ENCODE measurements around the gene PGLYRP2. TPM values are rescaled to one million over a fixed set of nuclear protein-coding genes. Genes with fewer than 3 reads are reported as not detected.
"Not testable (repeated sequence)": the region's sequence is repeated elsewhere in the genome, so short reads cannot be mapped to it uniquely, and the experiment has no call there.

PGLYRP2 gene
- total and polyA plus RNA-seq, 7 experiments from 2014 or later: 0.21 to 0.65 (median 0.49) TPM; not detected in 2

GRCh38 chr19:15495151-15495550 lies 15.8 kb upstream of the PGLYRP2 start:
- Histone ChIP-seq H3K4me1 (ENCODE audit: control insufficient read depth in 2 of 2, insufficient read depth in 2 of 2, low read length in 2 of 2) (peaks cover 0 to 2% of the 10 kb centered on the region in 2 donors), H3K27me3 (ENCODE audit: control insufficient read depth in 2 of 2, insufficient read depth in 2 of 2, low read length in 2 of 2) (no peaks in the 10 kb centered on the region), H3K9me3 (ENCODE audit: control insufficient read depth in 2 of 3, low read length in 3 of 3) (no peaks in the 10 kb centered on the region), H3K4me3 (ENCODE audit: low read length) (no peak overlapping the region), H3K27ac (ENCODE audit: low read depth, low read length) (no peak overlapping the region), H3K36me3 (ENCODE audit: control insufficient read depth in 2 of 3, insufficient read depth in 3 of 3, low read length in 3 of 3) (no peaks in the 10 kb centered on the region)
- peaks cover 0 to 25% (median 0%) of the 10 kb centered on the region in 5 donors for H3K27me3 Mint-ChIP-seq
- ChIA-PET CTCF (no interaction called here), POLR2A (no interaction called here)
- no peak overlapping the region for H3K4me3 Mint-ChIP-seq
- no peak overlapping the region for H3K27ac Mint-ChIP-seq
- no peak for ATAC-seq
- intact Hi-C loops (cut with micrococcal nuclease): no loop called here
- peaks cover 7 to 18% (median 13%) of the 10 kb centered on the region in 7 donors for H3K4me1 Mint-ChIP-seq
- H3K9me3 Mint-ChIP-seq: peaks cover 0 to 4% (median 0%) of the 10 kb centered on the region in 11 donors
- no peak for DNase-seq
- no peaks in the 10 kb centered on the region for H3K36me3 Mint-ChIP-seq

- Histone ChIP-seq H3K27ac (ENCODE audit: low read depth, low read length) (no peak overlapping the region), H3K4me1 (ENCODE audit: control insufficient read depth in 2 of 2, insufficient read depth in 2 of 2, low read length in 2 of 2) (no peaks in the 10 kb centered on the region), H3K4me3 (ENCODE audit: low read length) (no peak overlapping the region), H3K9me3 (ENCODE audit: control insufficient read depth in 2 of 3, low read length in 3 of 3) (no peaks in the 10 kb centered on the region), H3K27me3 (ENCODE audit: control insufficient read depth in 2 of 2, insufficient read depth in 2 of 2, low read length in 2 of 2) (no peaks in the 10 kb centered on the region), H3K36me3 (ENCODE audit: control insufficient read depth in 2 of 3, insufficient read depth in 3 of 3, low read length in 3 of 3) (no peaks in the 10 kb centered on the region)
- peaks cover 0 to 13% (median 0%) of the 10 kb centered on the region in 11 donors for H3K9me3 Mint-ChIP-seq
- peaks cover 0 to 18% (median 0%) of the 10 kb centered on the region in 5 donors for H3K27me3 Mint-ChIP-seq
- intact Hi-C loops (cut with micrococcal nuclease): no loop called here
- DNase-seq (no peak), ATAC-seq (no peak)
- ChIA-PET POLR2A (interaction anchor here (0.5 kb wide), 1 partner anchor 12 kb away, joined by 4 read pairs; no protein-coding TSS in a partner anchor), CTCF (no interaction called here)
- no peak overlapping the region for H3K4me3 Mint-ChIP-seq
- peaks cover 0 to 5% (median 0%) of the 10 kb centered on the region in 7 donors for H3K4me1 Mint-ChIP-seq
- H3K27ac Mint-ChIP-seq: no peak overlapping the region
- no peaks in the 10 kb centered on the region for H3K36me3 Mint-ChIP-seq
These were observed 9.4 kb upstream of the PGLYRP2 start for GRCh38 chr19:15488489-15489226.

DNA sequence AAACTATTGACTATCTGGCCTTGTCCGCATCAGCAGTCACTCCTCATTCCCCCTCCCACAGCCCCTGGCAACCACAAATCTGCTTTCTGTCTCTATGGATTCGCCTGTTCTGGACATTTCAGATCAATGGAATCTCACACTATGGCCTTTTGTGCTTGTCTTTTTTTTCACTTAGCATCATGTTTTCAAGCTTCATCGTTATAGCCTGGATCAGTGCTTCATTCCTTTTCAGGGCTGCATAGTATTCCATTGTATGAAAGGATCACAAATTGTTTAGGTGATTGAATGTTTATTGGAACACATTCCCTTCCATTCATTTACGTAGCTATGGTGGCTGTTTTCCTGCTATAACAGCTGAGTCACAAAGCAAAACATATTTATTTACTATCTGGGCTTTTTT lies 7.7 kb upstream of the PGLYRP2 start:
- Histone ChIP-seq H3K27me3 (ENCODE audit: control insufficient read depth in 2 of 2, insufficient read depth in 2 of 2, low read length in 2 of 2) (no peaks in the 10 kb centered on the region), H3K4me3 (ENCODE audit: low read length) (no peak overlapping the region), H3K36me3 (ENCODE audit: control insufficient read depth in 2 of 3, insufficient read depth in 3 of 3, low read length in 3 of 3) (no peaks in the 10 kb centered on the region), H3K4me1 (ENCODE audit: control insufficient read depth in 2 of 2, insufficient read depth in 2 of 2, low read length in 2 of 2) (no peaks in the 10 kb centered on the region), H3K27ac (ENCODE audit: low read depth, low read length) (no peak overlapping the region), H3K9me3 (ENCODE audit: control insufficient read depth in 2 of 3, low read length in 3 of 3) (no peaks in the 10 kb centered on the region)
- Mint-ChIP-seq H3K27me3 (peaks cover 0 to 7% (median 0%) of the 10 kb centered on the region in 5 donors), H3K4me1 (peaks cover 0 to 11% (median 7%) of the 10 kb centered on the region in 7 donors), H3K4me3 (no peak overlapping the region), H3K27ac (no peak overlapping the region), H3K9me3 (peaks cover 0 to 13% (median 0%) of the 10 kb centered on the region in 11 donors), H3K36me3 (no peaks in the 10 kb centered on the region)
- no peak for ATAC-seq
- no peak for DNase-seq
- ChIA-PET CTCF (interaction anchor here (0.6 kb wide), 1 partner anchor 1123 kb away, joined by 5 read pairs; no protein-coding TSS in a partner anchor), POLR2A (no interaction called here)
- intact Hi-C loops (cut with micrococcal nuclease): loop anchor here in 1 of 2 donors (2.0 kb wide), 1 partner anchor 16 kb away; no protein-coding TSS in a partner anchor

GRCh38 chr19:15485768-15486167 lies 6.5 kb upstream of the PGLYRP2 start:
- not testable (repeated sequence) for H3K36me3 Mint-ChIP-seq; DNase-seq; H3K4me1 ChIP-seq (ENCODE audit: control insufficient read depth in 2 of 2, insufficient read depth in 2 of 2, low read length in 2 of 2); H3K27ac Mint-ChIP-seq; ATAC-seq; H3K36me3 ChIP-seq (ENCODE audit: control insufficient read depth in 2 of 3, insufficient read depth in 3 of 3, low read length in 3 of 3); H3K4me3 ChIP-seq (ENCODE audit: low read length); H3K9me3 ChIP-seq (ENCODE audit: control insufficient read depth in 2 of 3, low read length in 3 of 3); H3K27me3 ChIP-seq (ENCODE audit: control insufficient read depth in 2 of 2, insufficient read depth in 2 of 2, low read length in 2 of 2); H3K4me3 Mint-ChIP-seq; H3K27ac ChIP-seq (ENCODE audit: low read depth, low read length); H3K27me3 Mint-ChIP-seq
- intact Hi-C loops (cut with micrococcal nuclease): loop anchor here in 1 of 2 donors (2.0 kb wide), 1 partner anchor 15 kb away; no protein-coding TSS in a partner anchor
- ChIA-PET CTCF (interaction anchor here (0.7 to 1.1 kb wide), 2 partner anchors 70 to 90 kb away, joined by 3 read pairs; no protein-coding TSS in a partner anchor), POLR2A (interaction anchor here (0.6 to 0.7 kb wide), 2 partner anchors 839 to 1736 kb away, joined by 3 to 5 read pairs; partner anchors contain the start of gene KLF2)
- Mint-ChIP-seq H3K9me3 (peaks cover 0 to 13% (median 0%) of the 10 kb centered on the region in 11 donors), H3K4me1 (peaks cover 0 to 12% (median 9%) of the 10 kb centered on the region in 7 donors)

- H3K36me3 ChIP-seq (ENCODE audit: control insufficient read depth in 2 of 3, insufficient read depth in 3 of 3, low read length in 3 of 3); H3K36me3 Mint-ChIP-seq; H3K4me3 Mint-ChIP-seq; H3K27me3 Mint-ChIP-seq; H3K27ac Mint-ChIP-seq; H3K27ac ChIP-seq (ENCODE audit: low read depth, low read length); H3K27me3 ChIP-seq (ENCODE audit: control insufficient read depth in 2 of 2, insufficient read depth in 2 of 2, low read length in 2 of 2); H3K9me3 Mint-ChIP-seq; intact Hi-C loops (cut with micrococcal nuclease); DNase-seq; H3K4me3 ChIP-seq (ENCODE audit: low read length); ATAC-seq; H3K9me3 ChIP-seq (ENCODE audit: control insufficient read depth in 2 of 3, low read length in 3 of 3): not testable (repeated sequence)
- ChIA-PET CTCF (interaction anchor here (1.3 kb wide), 1 partner anchor 12 kb away, joined by 3 read pairs; no protein-coding TSS in a partner anchor), POLR2A (interaction anchor here (1.1 to 1.7 kb wide), 2 partner anchors 17 to 73 kb away, joined by 4 to 6 read pairs; no protein-coding TSS in a partner anchor)
- H3K4me1 ChIP-seq (ENCODE audit: control insufficient read depth in 2 of 2, insufficient read depth in 2 of 2, low read length in 2 of 2): peaks cover 13 to 24% of the 10 kb centered on the region in 2 donors
- peaks cover 14 to 47% (median 33%) of the 10 kb centered on the region in 7 donors for H3K4me1 Mint-ChIP-seq
These were observed 1.7 kb upstream of the PGLYRP2 start for GRCh38 chr19:15480996-15481395.

DNA sequence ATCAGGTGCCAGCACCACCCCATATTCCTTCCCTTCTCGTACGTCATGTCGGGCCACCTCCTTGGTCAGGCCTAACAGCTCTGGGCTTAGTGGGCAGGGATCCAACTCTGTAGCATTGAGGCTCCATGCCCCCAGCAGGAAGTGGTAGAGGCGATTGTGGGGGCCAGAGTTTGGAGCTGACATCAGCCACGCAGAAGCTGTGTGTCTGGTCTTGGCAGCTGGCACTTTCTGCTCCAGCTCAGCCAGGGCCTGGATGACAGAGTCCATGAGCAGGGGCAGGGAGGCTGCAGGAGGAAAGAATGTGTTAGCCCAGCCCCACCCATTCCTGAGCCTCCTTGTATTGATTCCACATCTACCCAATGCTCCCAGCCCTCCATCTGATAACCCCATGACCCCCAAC lies 3.0 kb downstream of the PGLYRP2 start:
- Mint-ChIP-seq H3K27me3 (no peaks in the 10 kb centered on the region), H3K4me3 (no peak overlapping the region), H3K27ac (peak overlapping the region in 2 of 9 donors; percentile 1 to 18), H3K4me1 (peaks cover 15 to 49% (median 34%) of the 10 kb centered on the region in 7 donors), H3K36me3 (peaks cover 0 to 5% (median 0%) of the 10 kb centered on the region in 5 donors), H3K9me3 (no peaks in the 10 kb centered on the region)
- Histone ChIP-seq H3K27ac (ENCODE audit: low read depth, low read length) (no peak overlapping the region), H3K4me1 (ENCODE audit: control insufficient read depth in 2 of 2, insufficient read depth in 2 of 2, low read length in 2 of 2) (peaks cover 13 to 24% of the 10 kb centered on the region in 2 donors), H3K4me3 (ENCODE audit: low read length) (no peak overlapping the region), H3K27me3 (ENCODE audit: control insufficient read depth in 2 of 2, insufficient read depth in 2 of 2, low read length in 2 of 2) (no peaks in the 10 kb centered on the region), H3K36me3 (ENCODE audit: control insufficient read depth in 2 of 3, insufficient read depth in 3 of 3, low read length in 3 of 3) (no peaks in the 10 kb centered on the region), H3K9me3 (ENCODE audit: control insufficient read depth in 2 of 3, low read length in 3 of 3) (no peaks in the 10 kb centered on the region)
- ATAC-seq (no peak), DNase-seq (no peak)
- CTCF ChIA-PET: interaction anchor here (0.6 kb wide), 1 partner anchor 11 kb away, joined by 5 read pairs; no protein-coding TSS in a partner anchor
- intact Hi-C loops (cut with micrococcal nuclease): no loop called here
- POLR2A ChIA-PET: no interaction called here

Data from naive thymus-derived CD4-positive, alpha-beta T cell (primary cell).